IMR-90 (cell line): ENCODE results near the gene FBXW7. TPM values are rescaled to one million over a fixed set of nuclear protein-coding genes. Genes with fewer than 3 reads are reported as not detected.

ENCODE experiments used
- ATAC-seq: fragments of 200-7000 bp; cut with Tn5 transposase; 2 replicates; pipeline ENCODE4 v1.9.1; 2020; ENCODE audit warnings: low read depth, mild to moderate bottlenecking, moderate library complexity
- BruUV-seq: library from RNA; stranded (reverse); fragments of 400-500 nt; replicated peaks from 2 replicates; lab custom pipeline; 2021; lab: Mats Ljungman, UMichigan
- CTCF ChIA-PET: fragments of 300-600 bp; formaldehyde crosslinking; extraction: SDS; loops from one replicate; lab custom pipeline; 2021; ENCODE audit warnings: antibody characterized with exemption; lab: Yijun Ruan, JAX
- POLR2A ChIA-PET: fragments of 300-600 bp; sonication (Branson Sonifier 250); formaldehyde crosslinking; loops from one replicate; lab custom pipeline; 2022; ENCODE audit warnings: antibody characterized with exemption; ENCODE audit not compliant: unreplicated experiment; lab: Charles Lee
- DNase-seq: peaks from one replicate; pipeline ENCODE4 v3.0.0; 2013
- H2AFZ ChIP-seq: replicated peaks from 2 replicates; pipeline ENCODE3; 2013; ENCODE audit warnings: low read length, mild to moderate bottlenecking; ENCODE audit not compliant: poor library complexity
- H2AK5ac ChIP-seq: 2 replicates; pipeline ENCODE4 v1.6.1; 2013; ENCODE audit warnings: low read depth, low read length, inconsistent platforms
- H2AK9ac ChIP-seq: replicated peaks from 2 replicates; pipeline ENCODE3; 2013; ENCODE audit warnings: mild to moderate bottlenecking, low read depth, low read length, moderate library complexity; ENCODE audit not compliant: poor library complexity
- H2BK120ac ChIP-seq: 2 replicates; pipeline ENCODE4 v1.6.1; 2013; ENCODE audit warnings: low read depth, low read length, inconsistent platforms
- H2BK15ac ChIP-seq: 3 replicates; pipeline ENCODE4 v1.6.1; 2013; ENCODE audit warnings: low read depth, low read length, inconsistent platforms
- H2BK20ac ChIP-seq: 2 replicates; pipeline ENCODE4 v1.6.1; 2013; ENCODE audit warnings: low read depth, mild to moderate bottlenecking, inconsistent platforms, low read length, moderate library complexity
- H2BK5ac ChIP-seq: 2 replicates; pipeline ENCODE4 v1.6.1; 2013; ENCODE audit warnings: mild to moderate bottlenecking, low read depth, low read length, inconsistent platforms; ENCODE audit not compliant: poor library complexity, severe bottlenecking
- H3K14ac ChIP-seq: replicated peaks from 2 replicates; pipeline ENCODE4 v1.6.1; 2013; ENCODE audit warnings: low read depth, low read length, inconsistent platforms
- H3K18ac ChIP-seq: 2 replicates; pipeline ENCODE4 v1.6.1; 2013; ENCODE audit warnings: low read depth, low read length, control low read depth
- H3K23ac ChIP-seq: 2 replicates; pipeline ENCODE4 v1.6.1; 2013; ENCODE audit warnings: low read depth, low read length, inconsistent platforms
- H3K27ac ChIP-seq: 2 replicates; pipeline ENCODE4 v1.5.1; 2013; ENCODE audit warnings: mild to moderate bottlenecking, control low read depth, low read length; ENCODE audit not compliant: insufficient read depth
- H3K27me3 ChIP-seq: 2 replicates; pipeline ENCODE4 v1.6.1; 2013; ENCODE audit warnings: low read length; ENCODE audit not compliant: control insufficient read depth, insufficient read depth
- H3K36me3 ChIP-seq: 2 replicates; pipeline ENCODE4 v1.6.1; 2013; ENCODE audit warnings: low read length, mixed read lengths; ENCODE audit not compliant: control insufficient read depth, insufficient read depth
- H3K4ac ChIP-seq: 2 replicates; pipeline ENCODE4 v1.6.1; 2013; ENCODE audit warnings: low read depth, low read length, inconsistent platforms
- H3K4me1 ChIP-seq: 2 replicates; pipeline ENCODE4 v1.6.1; 2013; ENCODE audit warnings: low read length, mixed read lengths; ENCODE audit not compliant: control insufficient read depth, insufficient read depth
- H3K4me2 ChIP-seq: 2 replicates; pipeline ENCODE4 v1.6.1; 2013; ENCODE audit warnings: low read depth, mild to moderate bottlenecking, control low read depth, low read length, moderate library complexity
- H3K4me3 ChIP-seq: 2 replicates; pipeline ENCODE4 v1.5.1; 2013; ENCODE audit warnings: low read depth, mild to moderate bottlenecking, control low read depth, low read length, moderate library complexity; ENCODE audit not compliant: insufficient read depth
- H3K56ac ChIP-seq: 2 replicates; pipeline ENCODE4 v1.6.1; 2013; ENCODE audit warnings: low read length, inconsistent platforms; ENCODE audit not compliant: insufficient read depth; ENCODE audit errors: extremely low read depth
- H3K79me1 ChIP-seq, 2 experiments: 2 replicates each; pipeline ENCODE4 v1.6.1; 2013; ENCODE audit warnings: low read length in 2 of 2, inconsistent platforms in 1 of 2, low read depth in 1 of 2
- H3K9ac ChIP-seq: 2 replicates; pipeline ENCODE4 v1.6.1; 2013; ENCODE audit warnings: low read depth, low read length, control low read depth
- H3K9me1 ChIP-seq: 2 replicates; pipeline ENCODE4 v1.6.1; 2013; ENCODE audit warnings: low read length, inconsistent platforms; ENCODE audit not compliant: insufficient read depth
- H3K9me3 ChIP-seq: 2 replicates; pipeline ENCODE4 v1.6.1; 2013; ENCODE audit warnings: low read length; ENCODE audit not compliant: control insufficient read depth, insufficient read depth
- H4K20me1 ChIP-seq: 2 replicates; pipeline ENCODE4 v1.6.1; 2013; ENCODE audit warnings: low read length, inconsistent platforms; ENCODE audit not compliant: insufficient read depth
- H4K5ac ChIP-seq: 2 replicates; pipeline ENCODE4 v1.6.1; 2013; ENCODE audit warnings: mild to moderate bottlenecking, low read depth, low read length, control low read depth
- H4K8ac ChIP-seq, 2 experiments: 2 replicates each; pipeline ENCODE4 v1.6.1; 2013; ENCODE audit warnings: low read depth in 2 of 2, low read length in 2 of 2, control low read depth in 1 of 2, inconsistent platforms in 1 of 2
- H4K91ac ChIP-seq: 2 replicates; pipeline ENCODE4 v1.6.1; 2013; ENCODE audit warnings: low read depth, low read length, inconsistent platforms; ENCODE audit not compliant: insufficient read depth
- CEBPB ChIP-seq: IDR thresholded peaks from 2 replicates; pipeline ENCODE4 v1.6.1; 2012; ENCODE audit warnings: low read depth, low read length, improper control_type of control experiment
- CHD1 ChIP-seq: IDR thresholded peaks from 2 replicates; pipeline ENCODE4 v1.6.1; 2012; ENCODE audit warnings: low read depth, low read length, improper control_type of control experiment
- FOS ChIP-seq: fragments of 150-350 bp; IDR thresholded peaks from 2 replicates; pipeline ENCODE4 v1.6.1; 2016; ENCODE audit warnings: low read depth, low read length
- MAZ ChIP-seq: IDR thresholded peaks from 2 replicates; pipeline ENCODE4 v1.6.1; 2012; ENCODE audit warnings: low read depth, mild to moderate bottlenecking, low read length, improper control_type of control experiment, moderate library complexity, borderline replicate concordance
- NFE2L2 ChIP-seq: fragments of 150-350 bp; IDR thresholded peaks from 2 replicates; pipeline ENCODE4 v1.6.1; 2016; ENCODE audit warnings: low read depth, mild to moderate bottlenecking, low read length
- RAD21 ChIP-seq: IDR thresholded peaks from 2 replicates; pipeline ENCODE4 v1.6.1; 2012; ENCODE audit warnings: low read length, improper control_type of control experiment
- SMC3 ChIP-seq: fragments of 150-350 bp; IDR thresholded peaks from 2 replicates; pipeline ENCODE4 v1.6.1; 2016; ENCODE audit warnings: low read depth, mild to moderate bottlenecking, antibody characterized with exemption, low read length, moderate library complexity
- WGBS, 2 experiments: methylation state at CpG; one replicate each; pipeline versions ENCODE4 v1.1.5 to v1.1.7; 2013; ENCODE audit warnings: missing lambda C conversion rate in 2 of 2; ENCODE audit not compliant: insufficient read length in 1 of 2; ENCODE audit errors: extremely low coverage in 2 of 2; 5-methylcytosine and 5-hydroxymethylcytosine counted together
- dilution Hi-C: fragments of 300-500 bp; cut with HindIII; formaldehyde crosslinking; loops from one replicate; pipeline ENCODE4 v1.14.3; 2018; ENCODE audit warnings: low sequenced_read_pairs; ENCODE audit not compliant: unreplicated experiment
- in situ Hi-C: fragments of 300-500 bp; cut with MboI; formaldehyde crosslinking; loops from 3 replicates; pipeline ENCODE4 v1.14.3; 2019; ENCODE audit warnings: low sequenced_read_pairs, inconsistent platforms, mixed read lengths
- intact Hi-C: fragments of 100-400 bp; cut with micrococcal nuclease; formaldehyde crosslinking; loops from 2 replicates; pipeline ENCODE4 v1.10.0; 2022
- polyA plus RNA-seq, 3 experiments: library from polyadenylated mRNA; depleted of rRNA; stranded (reverse); fragments of >200 nt; gene quantifications; 2 replicates each; pipeline ENCODE4 v1.2.3, GENCODE V29; 2012; ENCODE audit warnings: low replicate concordance in 1 of 3
- total RNA-seq: library from RNA; depleted of rRNA; stranded (reverse); fragments of >200 nt; gene quantifications from 2 replicates; pipeline ENCODE4 v1.2.3, GENCODE V29; 2012
- TF ChIP-seq, protein P1 (sequence below): fragments of 150-350 bp; IDR thresholded peaks from 2 replicates; pipeline ENCODE4 v1.6.1; 2016; ENCODE audit warnings: low read depth, mild to moderate bottlenecking, low read length, moderate library complexity, borderline replicate concordance
- TF ChIP-seq, protein P2 (sequence below): conservative IDR thresholded peaks from 2 replicates; pipeline ENCODE4 v1.5.1; 2012; ENCODE audit warnings: mild to moderate bottlenecking, low read depth, low read length, improper control_type of control experiment

The FBXW7 gene
- total and polyA plus RNA-seq, 2 of the 4 experiments (the other 2 are of a cell fraction), result 7.2 to 27.4 TPM

DNA sequence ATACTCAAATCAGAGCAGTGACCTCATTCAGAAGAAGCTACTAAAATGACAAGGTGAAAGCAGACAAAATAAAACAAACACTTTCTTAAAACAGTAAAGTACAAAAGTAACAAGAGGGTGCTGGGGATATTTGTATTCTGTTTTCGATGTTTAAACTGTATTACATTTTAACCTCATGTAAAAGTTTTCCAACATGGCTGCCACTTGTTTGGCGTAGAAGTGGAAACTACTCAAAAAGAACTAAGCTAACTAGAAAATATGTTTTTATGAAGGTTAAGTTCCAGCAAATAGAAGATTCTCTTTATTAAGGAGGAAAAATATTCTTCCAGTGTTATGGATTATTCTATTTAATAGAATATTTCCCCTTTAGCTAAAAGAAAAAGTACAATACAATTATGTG, 155.0 kb downstream of the FBXW7 start:
- H2BK5ac ChIP-seq, result no peak overlapping the region

More for the DNA sequence above, 155.0 kb downstream of the FBXW7 start:
- dilution Hi-C loops, result no loop called here
- ChIA-PET CTCF (no interaction called here), POLR2A (no interaction called here)
- no CpG with 5 or more reads among the region's 2 CpGs for WGBS, 2 experiments
- Histone ChIP-seq H3K4me1 (no peaks in the 10 kb centered on the region; the same call in 1 of the 2 replicates), H2BK20ac (no peak overlapping the region), H3K9ac (no peak overlapping the region), H3K36me3 (no peaks in the 10 kb centered on the region), H3K9me3 (no peaks in the 10 kb centered on the region), H2BK120ac (no peak overlapping the region), H3K18ac (no peak overlapping the region), H4K8ac (no peak overlapping the region), H3K4me3 (no peak overlapping the region), H3K79me1 (peaks cover 12 to 13% of the 10 kb centered on the region in 2 experiments), H2BK15ac (no peak overlapping the region), H4K91ac (no peak overlapping the region), H3K23ac (no peak overlapping the region), H2AFZ (no peak overlapping the region), H2AK5ac (no peak overlapping the region), H3K14ac (no peak overlapping the region), H3K27ac (no peak overlapping the region), H2AK9ac (no peak overlapping the region), H3K27me3 (no peaks in the 10 kb centered on the region), H3K4ac (no peak overlapping the region), H4K5ac (no peak overlapping the region), H3K56ac (no peak overlapping the region), H3K4me2 (no peak overlapping the region), H4K20me1 (no peaks in the 10 kb centered on the region), H3K9me1 (no peaks in the 10 kb centered on the region)
- in situ Hi-C loops, result loop anchor here (25.0 kb wide), 1 partner anchor 1269 kb away; no protein-coding TSS in a partner anchor
- ATAC-seq, result no peak
- TF ChIP-seq RAD21 (no peak), MAZ (no peak), CEBPB (no peak), CHD1 (no peak), SMC3 (no peak), FOS (no peak), NFE2L2 (no peak)
- TF ChIP-seq, protein P1, sequence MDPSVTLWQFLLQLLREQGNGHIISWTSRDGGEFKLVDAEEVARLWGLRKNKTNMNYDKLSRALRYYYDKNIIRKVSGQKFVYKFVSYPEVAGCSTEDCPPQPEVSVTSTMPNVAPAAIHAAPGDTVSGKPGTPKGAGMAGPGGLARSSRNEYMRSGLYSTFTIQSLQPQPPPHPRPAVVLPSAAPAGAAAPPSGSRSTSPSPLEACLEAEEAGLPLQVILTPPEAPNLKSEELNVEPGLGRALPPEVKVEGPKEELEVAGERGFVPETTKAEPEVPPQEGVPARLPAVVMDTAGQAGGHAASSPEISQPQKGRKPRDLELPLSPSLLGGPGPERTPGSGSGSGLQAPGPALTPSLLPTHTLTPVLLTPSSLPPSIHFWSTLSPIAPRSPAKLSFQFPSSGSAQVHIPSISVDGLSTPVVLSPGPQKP, result no peak
- TF ChIP-seq, protein P2, sequence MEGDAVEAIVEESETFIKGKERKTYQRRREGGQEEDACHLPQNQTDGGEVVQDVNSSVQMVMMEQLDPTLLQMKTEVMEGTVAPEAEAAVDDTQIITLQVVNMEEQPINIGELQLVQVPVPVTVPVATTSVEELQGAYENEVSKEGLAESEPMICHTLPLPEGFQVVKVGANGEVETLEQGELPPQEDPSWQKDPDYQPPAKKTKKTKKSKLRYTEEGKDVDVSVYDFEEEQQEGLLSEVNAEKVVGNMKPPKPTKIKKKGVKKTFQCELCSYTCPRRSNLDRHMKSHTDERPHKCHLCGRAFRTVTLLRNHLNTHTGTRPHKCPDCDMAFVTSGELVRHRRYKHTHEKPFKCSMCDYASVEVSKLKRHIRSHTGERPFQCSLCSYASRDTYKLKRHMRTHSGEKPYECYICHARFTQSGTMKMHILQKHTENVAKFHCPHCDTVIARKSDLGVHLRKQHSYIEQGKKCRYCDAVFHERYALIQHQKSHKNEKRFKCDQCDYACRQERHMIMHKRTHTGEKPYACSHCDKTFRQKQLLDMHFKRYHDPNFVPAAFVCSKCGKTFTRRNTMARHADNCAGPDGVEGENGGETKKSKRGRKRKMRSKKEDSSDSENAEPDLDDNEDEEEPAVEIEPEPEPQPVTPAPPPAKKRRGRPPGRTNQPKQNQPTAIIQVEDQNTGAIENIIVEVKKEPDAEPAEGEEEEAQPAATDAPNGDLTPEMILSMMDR, result no peak
- DNase-seq, result no peak
- no TSS peak for BruUV-seq
- intact Hi-C loops, result loop anchor here (10.0 kb wide), 1 partner anchor 276 kb away; no protein-coding TSS in a partner anchor
